Measurements from ENCODE around the gene SFSWAP. TPM values are rescaled to one million over a fixed set of nuclear protein-coding genes. Genes with fewer than 3 reads are reported as not detected.

Gene SFSWAP
- polyA plus RNA-seq, 1 experiment, result 12.5 TPM

DNA sequence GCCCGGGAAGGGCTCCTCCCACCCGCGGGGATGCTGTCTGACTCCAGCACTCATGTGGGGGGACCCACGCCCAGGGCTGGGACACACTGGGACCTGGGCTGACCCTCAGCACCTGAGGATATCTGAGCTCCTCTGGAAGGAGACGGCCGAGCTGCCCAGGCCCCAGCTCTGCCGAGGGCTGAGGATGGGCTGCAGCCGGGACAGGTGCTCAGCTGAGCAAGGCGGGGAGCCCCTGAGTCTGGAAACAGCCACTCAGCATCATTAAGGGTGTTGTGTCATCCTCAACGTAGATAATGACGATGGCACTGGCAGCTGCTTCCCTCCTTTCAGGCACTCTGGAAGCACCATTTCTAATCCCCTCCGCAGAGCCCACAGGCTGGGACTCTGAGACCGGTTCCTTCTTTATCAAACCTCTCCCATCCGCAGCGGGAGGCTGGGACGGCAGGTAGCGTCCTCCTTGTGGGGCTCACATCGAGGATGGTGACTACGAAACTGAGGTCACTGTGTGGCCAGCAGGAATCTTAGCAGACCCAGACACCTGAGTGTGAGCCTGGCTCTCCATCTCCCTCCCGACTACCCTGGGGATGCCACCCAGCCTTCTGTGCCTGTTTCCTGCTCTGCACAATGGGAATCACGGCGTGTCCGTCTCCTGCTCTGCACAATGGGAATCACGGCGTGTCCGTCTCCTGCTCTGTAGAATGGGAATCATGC, 26.7 kb upstream of the SFSWAP start:
- no peak for TF ChIP-seq CTCF (IDR thresholded peaks at IDR 0.05; ENCODE audit: low read depth, low read length)
- Histone ChIP-seq H3K4me3 (ENCODE audit: low read depth, low read length) (no peak overlapping the region), H3K27me3 (ENCODE audit: control insufficient read depth, insufficient read depth, low read length) (no peaks in the 10 kb centered on the region), H3K9me3 (ENCODE audit: control insufficient read depth, insufficient read depth, low read length) (peaks cover 27% of the 10 kb centered on the region), H3K27ac (ENCODE audit: low read depth, low read length) (no peak overlapping the region)
- ChIA-PET POLR2A (no interaction called here), CTCF (no interaction called here)
- no peak for DNase-seq (ENCODE audit: low read depth, low spot score)

GRCh38 chr12:131687346-131688125, 23.4 kb upstream of the SFSWAP start:
- Histone ChIP-seq H3K4me3 (ENCODE audit: low read depth, low read length) (no peak overlapping the region), H3K27ac (ENCODE audit: low read depth, low read length) (no peak overlapping the region), H3K9me3 (ENCODE audit: control insufficient read depth, insufficient read depth, low read length) (peaks cover 27% of the 10 kb centered on the region), H3K27me3 (ENCODE audit: control insufficient read depth, insufficient read depth, low read length) (no peaks in the 10 kb centered on the region)
- ChIA-PET CTCF (no interaction called here), POLR2A (no interaction called here)
- TF ChIP-seq CTCF (IDR thresholded peaks at IDR 0.05; ENCODE audit: low read depth, low read length), result no peak
- no peak for DNase-seq (ENCODE audit: low read depth, low spot score)

DNA sequence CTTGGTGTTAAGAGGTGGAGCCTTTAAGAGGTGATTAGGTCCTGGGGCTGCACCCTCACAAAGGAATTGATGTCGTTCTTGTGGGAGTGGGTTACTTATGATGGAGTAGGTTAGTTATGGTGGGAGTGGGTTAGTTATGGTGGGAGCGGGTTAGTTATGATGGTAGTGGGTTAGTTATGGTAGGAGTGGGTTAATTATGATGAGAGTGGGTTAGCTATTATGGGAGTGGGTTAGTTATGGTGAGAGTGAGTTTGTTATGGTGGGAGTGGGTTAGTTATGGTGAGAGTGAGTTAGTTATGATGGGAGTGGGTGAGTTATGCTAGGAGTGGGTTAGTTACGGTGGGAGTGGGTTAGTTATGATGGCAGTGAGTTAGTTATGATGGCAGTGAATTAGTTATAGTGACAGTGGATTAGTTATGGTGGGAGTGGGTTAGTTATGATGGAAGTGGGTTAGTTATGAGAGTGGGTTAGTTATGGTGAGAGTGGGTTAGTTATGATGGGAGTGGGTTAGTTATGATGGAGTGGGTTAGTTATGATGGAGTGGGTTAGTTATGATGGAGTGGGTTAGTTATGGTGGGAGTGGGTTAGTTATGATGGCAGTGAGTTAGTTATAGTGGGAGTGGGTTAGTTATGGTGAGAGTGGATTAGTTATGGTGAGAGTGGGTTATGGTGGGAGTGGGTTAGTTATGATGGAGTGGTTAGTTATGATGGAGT, 22.6 kb upstream of the SFSWAP start:
- DNase-seq (ENCODE audit: low read depth, low spot score), result no peak
- Histone ChIP-seq H3K27ac (ENCODE audit: low read depth, low read length) (no peak overlapping the region), H3K27me3 (ENCODE audit: control insufficient read depth, insufficient read depth, low read length) (no peaks in the 10 kb centered on the region), H3K4me3 (ENCODE audit: low read depth, low read length) (no peak overlapping the region), H3K9me3 (ENCODE audit: control insufficient read depth, insufficient read depth, low read length) (peaks cover 25% of the 10 kb centered on the region)
- no peak for TF ChIP-seq CTCF (IDR thresholded peaks at IDR 0.05; ENCODE audit: low read depth, low read length)
- CTCF ChIA-PET, result no interaction called here
- POLR2A ChIA-PET, result no interaction called here

GRCh38 chr12:131688845-131689154, 22.1 kb upstream of the SFSWAP start:
- TF ChIP-seq CTCF (IDR thresholded peaks at IDR 0.05; ENCODE audit: low read depth, low read length), result no peak
- POLR2A ChIA-PET, result no interaction called here
- H3K4me3 ChIP-seq (ENCODE audit: low read depth, low read length), result no peak overlapping the region
- no peak for DNase-seq (ENCODE audit: low read depth, low spot score)
- H3K9me3 ChIP-seq (ENCODE audit: control insufficient read depth, insufficient read depth, low read length), result peaks cover 20% of the 10 kb centered on the region
- no peaks in the 10 kb centered on the region for H3K27me3 ChIP-seq (ENCODE audit: control insufficient read depth, insufficient read depth, low read length)
- CTCF ChIA-PET, result no interaction called here
- H3K27ac ChIP-seq (ENCODE audit: low read depth, low read length), result no peak overlapping the region

DNA sequence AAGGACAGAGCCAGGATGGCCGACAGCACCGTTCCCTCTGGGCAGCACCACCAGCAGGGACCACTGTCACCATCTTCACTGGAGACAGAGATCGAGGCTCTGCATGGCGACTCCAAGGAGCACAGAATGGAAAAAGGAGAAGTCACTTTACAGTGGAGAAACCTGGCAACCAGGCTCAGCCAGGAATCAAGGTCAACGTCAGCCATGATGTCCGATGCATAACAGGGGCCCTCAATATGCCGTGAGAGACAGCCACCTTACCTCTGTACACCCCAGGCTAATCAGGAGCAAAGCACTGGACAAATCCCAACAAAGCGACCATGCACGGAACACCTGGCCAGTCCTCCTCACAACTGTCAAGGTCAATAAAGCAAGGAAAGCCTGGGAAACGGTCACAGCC, 20.6 kb upstream of the SFSWAP start:
- no peak for DNase-seq (ENCODE audit: low read depth, low spot score)
- H3K27me3 ChIP-seq (ENCODE audit: control insufficient read depth, insufficient read depth, low read length), result no peaks in the 10 kb centered on the region
- no peak overlapping the region for H3K4me3 ChIP-seq (ENCODE audit: low read depth, low read length)
- TF ChIP-seq CTCF (IDR thresholded peaks at IDR 0.05; ENCODE audit: low read depth, low read length), result no peak
- H3K9me3 ChIP-seq (ENCODE audit: control insufficient read depth, insufficient read depth, low read length), result peaks cover 15% of the 10 kb centered on the region
- POLR2A ChIA-PET, result interaction anchor here (0.5 kb wide), 1 partner anchor 124 kb away, joined by 3 read pairs; no protein-coding TSS in a partner anchor
- CTCF ChIA-PET, result no interaction called here
- H3K27ac ChIP-seq (ENCODE audit: low read depth, low read length), result no peak overlapping the region
